Measurements from ENCODE around the gene ADCY2. TPM values are rescaled to one million over a fixed set of nuclear protein-coding genes. Genes with fewer than 3 reads are reported as not detected.
A peak's percentile ranks its signal among the peaks of the same experiment; 100 is the strongest.

Gene ADCY2
- total RNA-seq, 1 experiment from 2014 or later = 0.21 TPM

DNA sequence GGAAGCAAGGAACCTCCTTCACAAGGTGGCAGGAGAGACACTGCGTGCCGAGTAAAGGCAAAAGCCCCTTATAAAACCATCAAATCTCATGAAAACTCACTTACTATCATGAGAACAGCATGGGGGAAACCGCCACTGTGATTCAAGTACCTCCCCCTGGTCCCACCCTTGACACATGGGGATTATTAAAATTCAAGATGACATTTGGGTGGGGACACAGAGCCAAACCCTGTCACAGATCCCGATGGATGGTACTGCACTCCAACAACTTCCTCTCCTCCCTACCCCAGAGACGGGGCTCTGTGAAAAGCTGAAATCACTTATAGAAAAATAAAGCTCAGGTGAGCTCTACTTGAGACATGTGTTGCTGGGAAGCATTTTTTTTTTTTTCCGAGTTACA, 10.3 kb upstream of the ADCY2 start:
- no peaks in the 10 kb centered on the region; the same call in 1 of the 2 replicates for H3K27me3 ChIP-seq (replicated peaks)
- H3K9me3 ChIP-seq (replicated peaks) = no peaks in the 10 kb centered on the region
- no peaks in the 10 kb centered on the region for H3K36me3 ChIP-seq
- H3K27ac ChIP-seq = no peak overlapping the region
- no peaks in the 10 kb centered on the region for H3K4me1 ChIP-seq (replicated peaks)
- H3K4me3 ChIP-seq = no peak overlapping the region
- no peak for DNase-seq (ENCODE audit: low read depth in 1 of 2, low spot score in 2 of 2)

DNA sequence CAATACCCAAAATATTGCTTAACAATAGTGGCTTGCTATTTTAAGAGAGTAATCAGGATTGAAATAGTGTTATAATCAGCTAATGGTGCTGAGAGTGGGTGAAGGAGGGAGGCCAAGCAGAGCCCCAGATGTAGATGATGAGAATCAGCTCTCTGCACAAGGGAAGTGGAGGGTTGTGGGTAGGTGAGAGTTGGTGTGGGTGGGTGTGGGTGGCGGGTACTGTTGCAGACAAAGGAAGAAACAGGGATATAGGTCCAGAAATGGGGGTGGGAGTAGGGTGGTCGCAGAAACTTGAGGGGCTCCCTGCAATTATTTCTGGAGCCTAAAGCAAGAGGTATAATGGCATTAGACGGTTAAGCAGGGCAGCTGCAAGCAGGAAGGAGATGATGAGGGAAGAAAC, 7.4 kb upstream of the ADCY2 start:
- DNase-seq (ENCODE audit: low read depth in 1 of 2, low spot score in 2 of 2) = no peak
- H3K36me3 ChIP-seq = no peaks in the 10 kb centered on the region
- no peak overlapping the region for H3K27ac ChIP-seq
- H3K9me3 ChIP-seq (replicated peaks) = no peaks in the 10 kb centered on the region
- H3K27me3 ChIP-seq (replicated peaks) = no peaks in the 10 kb centered on the region
- no peak overlapping the region for H3K4me3 ChIP-seq
- no peaks in the 10 kb centered on the region for H3K4me1 ChIP-seq (replicated peaks)

DNA sequence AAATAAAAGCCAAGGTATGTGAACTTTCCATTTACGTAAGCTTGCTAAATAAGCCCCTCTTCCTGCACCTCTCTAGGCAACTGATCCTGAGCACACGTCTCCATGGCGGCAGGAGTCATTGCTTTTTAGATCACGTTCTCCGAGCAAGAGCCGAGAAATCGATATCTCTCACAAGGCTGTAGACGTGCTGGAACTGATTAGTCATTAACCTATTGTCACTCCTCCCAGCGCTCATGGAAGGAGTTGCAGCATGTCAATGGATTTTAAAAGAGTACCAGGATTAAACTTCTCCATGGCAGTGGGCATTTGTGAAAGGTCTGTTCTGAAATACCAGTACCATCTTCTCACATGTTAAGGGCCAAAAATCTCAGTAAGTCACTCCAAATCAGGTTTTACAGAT, 4.7 kb upstream of the ADCY2 start:
- no peaks in the 10 kb centered on the region for H3K9me3 ChIP-seq (replicated peaks)
- no peak for DNase-seq (ENCODE audit: low read depth in 1 of 2, low spot score in 2 of 2)
- H3K36me3 ChIP-seq = no peaks in the 10 kb centered on the region
- H3K4me3 ChIP-seq = no peak overlapping the region
- H3K4me1 ChIP-seq (replicated peaks) = peaks cover under 1% of the 10 kb centered on the region
- H3K27ac ChIP-seq = no peak overlapping the region
- H3K27me3 ChIP-seq (replicated peaks) = peaks cover 7% of the 10 kb centered on the region

DNA sequence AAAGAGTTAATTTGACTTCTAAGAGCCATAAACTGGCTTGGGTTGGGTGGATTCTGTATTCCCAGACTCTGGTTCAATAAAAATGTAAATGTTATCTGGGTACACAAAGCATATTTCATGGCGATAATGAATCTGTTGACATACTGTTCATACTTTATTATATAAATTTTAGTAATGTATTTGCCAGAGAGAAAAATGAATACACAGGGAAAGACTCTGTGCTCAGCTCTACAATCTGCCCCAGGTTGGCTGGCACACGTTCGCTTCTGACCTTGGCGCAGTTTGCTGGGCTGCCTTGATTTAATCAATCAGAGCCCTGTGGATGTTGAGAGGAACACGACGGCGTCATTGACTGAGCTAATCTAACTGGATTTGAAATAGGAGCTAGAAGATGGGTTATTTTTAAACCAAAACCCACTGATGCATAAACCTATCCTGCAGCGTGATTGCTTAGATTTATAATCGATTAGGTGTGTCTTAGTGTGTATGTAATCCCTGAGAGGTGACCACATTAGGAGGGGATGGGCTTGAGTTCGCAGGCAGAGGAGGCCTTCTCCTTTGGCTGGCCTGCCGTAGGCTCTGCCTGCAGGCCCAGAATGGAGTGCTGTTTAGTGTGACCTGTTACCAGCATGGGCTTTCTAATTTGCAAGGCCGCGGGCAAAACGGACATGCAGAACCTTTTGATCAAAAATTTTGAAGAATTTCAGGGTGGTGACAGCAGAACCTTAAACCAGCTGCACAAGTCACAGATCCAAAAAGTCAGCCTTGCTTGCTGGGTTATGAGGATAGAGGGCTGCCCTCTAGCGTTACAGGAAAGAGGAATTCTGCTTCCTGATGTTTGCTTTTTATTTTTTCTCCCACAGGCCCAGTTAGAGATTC, 3.9 kb upstream of the ADCY2 start:
- Histone ChIP-seq H3K36me3 (no peaks in the 10 kb centered on the region), H3K4me1 (replicated peaks) (peaks cover 9% of the 10 kb centered on the region), H3K4me3 (no peak overlapping the region), H3K27me3 (replicated peaks) (peaks cover 15% of the 10 kb centered on the region), H3K9me3 (replicated peaks) (no peaks in the 10 kb centered on the region), H3K27ac (no peak overlapping the region)
- peak in 1 of 2 experiments; percentile 35 for DNase-seq (ENCODE audit: low read depth in 1 of 2, low spot score in 2 of 2)

DNA sequence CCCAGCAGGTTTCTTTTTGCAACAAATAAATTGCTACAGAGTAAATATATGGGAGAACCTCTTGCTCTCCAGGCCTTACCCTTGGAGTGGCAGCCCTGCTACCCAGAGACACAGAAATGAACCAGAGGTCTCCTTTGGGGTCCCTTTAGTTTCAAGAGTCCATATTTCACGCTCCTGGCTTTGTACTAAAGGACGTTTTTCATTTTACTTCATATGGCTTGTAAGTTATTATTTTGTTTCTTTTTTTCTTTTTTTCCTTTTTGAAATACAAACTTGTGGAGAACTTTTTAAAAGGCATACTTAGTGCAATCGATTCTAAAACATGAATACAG, 3.3 kb upstream of the ADCY2 start:
- Histone ChIP-seq H3K27ac (no peak overlapping the region), H3K9me3 (replicated peaks) (no peaks in the 10 kb centered on the region), H3K27me3 (replicated peaks) (peaks cover 21% of the 10 kb centered on the region), H3K4me1 (replicated peaks) (peaks cover 10% of the 10 kb centered on the region), H3K4me3 (no peak overlapping the region), H3K36me3 (no peaks in the 10 kb centered on the region)
- DNase-seq (ENCODE audit: low read depth in 1 of 2, low spot score in 2 of 2) = no peak

DNA sequence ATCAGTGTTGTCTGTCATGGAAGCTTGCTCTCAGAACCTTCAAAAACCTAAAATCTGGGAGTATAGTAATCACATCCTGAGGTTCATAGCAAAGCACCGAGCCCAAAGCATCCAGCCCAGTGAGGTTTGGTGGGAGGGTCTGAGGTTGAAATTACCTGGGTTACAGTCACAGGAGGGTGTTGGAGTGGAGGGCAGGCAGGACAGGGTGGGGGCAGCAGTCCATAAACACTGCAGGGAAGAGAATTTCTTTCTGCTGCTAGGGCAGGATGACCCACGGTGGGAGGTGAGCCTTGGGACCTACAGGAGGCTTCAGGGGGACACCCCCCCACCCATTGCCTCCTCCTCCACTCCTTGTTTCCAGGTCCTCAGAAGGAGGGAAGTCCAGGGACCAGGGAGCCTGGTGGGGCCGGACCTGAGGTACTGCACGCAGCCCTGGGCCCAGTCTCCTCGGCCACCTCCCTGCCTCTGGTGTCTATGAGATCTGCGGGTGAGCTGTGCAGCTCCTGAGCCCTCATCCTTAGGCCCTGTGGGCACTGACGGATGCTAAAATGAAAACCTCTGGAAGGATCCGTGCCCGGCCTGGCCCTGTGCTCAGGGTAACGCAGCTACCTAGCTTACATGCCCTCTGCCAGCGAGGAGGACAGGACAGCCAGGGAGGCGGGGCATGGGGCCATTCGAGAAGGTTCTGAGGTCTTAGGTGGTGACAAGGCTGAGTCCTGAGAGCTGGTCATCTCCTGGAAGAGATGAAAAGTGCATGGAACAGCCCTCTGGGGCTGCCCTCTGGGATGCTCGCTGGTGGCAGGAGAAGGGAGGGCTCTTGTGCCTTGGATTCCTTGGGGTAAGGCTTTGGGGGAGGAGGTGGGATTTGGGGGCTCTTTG, 1.8 kb upstream of the ADCY2 start:
- Histone ChIP-seq H3K4me3 (no peak overlapping the region), H3K27ac (no peak overlapping the region), H3K36me3 (no peaks in the 10 kb centered on the region), H3K27me3 (replicated peaks) (peaks cover 36% of the 10 kb centered on the region), H3K9me3 (replicated peaks) (no peaks in the 10 kb centered on the region), H3K4me1 (replicated peaks) (peaks cover 10% of the 10 kb centered on the region)
- DNase-seq (ENCODE audit: low read depth in 1 of 2, low spot score in 2 of 2) = no peak

DNA sequence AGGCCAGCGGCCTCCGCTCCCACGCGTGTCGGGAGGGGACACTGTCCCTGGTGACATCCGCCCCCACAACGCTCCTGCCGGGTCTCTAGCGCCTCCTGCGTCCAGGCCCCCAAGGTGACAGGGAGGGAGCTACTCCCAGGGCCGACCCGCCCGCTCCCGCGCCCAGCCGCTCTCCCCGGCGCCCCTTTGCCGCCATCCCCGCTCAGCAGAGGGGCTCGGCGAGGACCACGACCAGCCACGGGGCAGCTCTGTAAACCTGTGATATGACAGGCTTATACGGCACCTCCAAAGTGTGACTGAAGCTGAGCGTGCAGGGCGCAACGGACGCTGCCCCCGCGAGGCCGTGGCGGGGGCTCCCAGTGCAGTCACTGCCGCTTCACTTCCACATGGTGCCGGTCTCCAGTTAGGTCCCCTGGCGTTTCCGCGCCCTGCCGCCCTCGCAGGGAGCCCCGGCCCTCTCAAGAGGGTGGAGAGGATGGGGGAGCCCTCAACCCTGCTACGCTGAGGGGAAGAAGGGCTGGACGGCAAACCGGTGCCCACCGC, 978 bp upstream of the ADCY2 start:
- no peaks in the 10 kb centered on the region for H3K36me3 ChIP-seq
- H3K4me3 ChIP-seq = no peak overlapping the region
- no peak overlapping the region for H3K27ac ChIP-seq
- no peaks in the 10 kb centered on the region for H3K9me3 ChIP-seq (replicated peaks)
- peaks cover 37% of the 10 kb centered on the region for H3K27me3 ChIP-seq (replicated peaks)
- H3K4me1 ChIP-seq (replicated peaks) = peaks cover 10% of the 10 kb centered on the region
- no peak for DNase-seq (ENCODE audit: low read depth in 1 of 2, low spot score in 2 of 2)

DNA sequence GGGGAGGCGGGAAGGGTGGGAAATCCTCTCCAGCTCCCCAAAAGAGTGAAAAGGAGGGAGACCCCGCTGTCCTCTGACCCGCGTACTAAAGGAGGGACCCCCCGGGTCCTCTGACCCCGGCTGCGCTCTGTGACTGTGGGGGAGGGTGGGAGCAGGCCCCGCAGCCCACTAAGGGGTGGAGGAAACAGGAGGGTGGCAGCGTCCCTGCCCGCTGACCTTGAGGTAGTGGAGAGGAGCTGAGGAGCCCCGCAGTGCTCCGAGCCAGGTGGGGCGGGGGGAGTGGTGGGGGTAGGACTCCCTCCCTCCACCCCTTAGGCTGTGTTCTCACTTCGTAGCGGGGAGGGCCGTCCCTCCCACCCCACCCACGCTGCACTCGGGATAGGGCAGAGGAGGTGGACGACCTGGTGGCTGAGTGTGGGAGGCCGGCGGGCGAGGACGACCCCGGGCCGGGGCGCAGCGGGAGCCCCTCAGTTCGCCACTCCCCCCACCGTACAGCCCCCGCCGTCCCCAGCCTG, 449 bp upstream of the ADCY2 start:
- Histone ChIP-seq H3K27ac (no peak overlapping the region), H3K4me3 (0 out of 2 replicates have a peak overlapping the region, but pooled peaks have one; percentile 15), H3K4me1 (replicated peaks) (peaks cover 10% of the 10 kb centered on the region), H3K9me3 (replicated peaks) (no peaks in the 10 kb centered on the region), H3K27me3 (replicated peaks) (peaks cover 37% of the 10 kb centered on the region), H3K36me3 (no peaks in the 10 kb centered on the region)
- DNase-seq (ENCODE audit: low read depth in 1 of 2, low spot score in 2 of 2) = no peak

DNA sequence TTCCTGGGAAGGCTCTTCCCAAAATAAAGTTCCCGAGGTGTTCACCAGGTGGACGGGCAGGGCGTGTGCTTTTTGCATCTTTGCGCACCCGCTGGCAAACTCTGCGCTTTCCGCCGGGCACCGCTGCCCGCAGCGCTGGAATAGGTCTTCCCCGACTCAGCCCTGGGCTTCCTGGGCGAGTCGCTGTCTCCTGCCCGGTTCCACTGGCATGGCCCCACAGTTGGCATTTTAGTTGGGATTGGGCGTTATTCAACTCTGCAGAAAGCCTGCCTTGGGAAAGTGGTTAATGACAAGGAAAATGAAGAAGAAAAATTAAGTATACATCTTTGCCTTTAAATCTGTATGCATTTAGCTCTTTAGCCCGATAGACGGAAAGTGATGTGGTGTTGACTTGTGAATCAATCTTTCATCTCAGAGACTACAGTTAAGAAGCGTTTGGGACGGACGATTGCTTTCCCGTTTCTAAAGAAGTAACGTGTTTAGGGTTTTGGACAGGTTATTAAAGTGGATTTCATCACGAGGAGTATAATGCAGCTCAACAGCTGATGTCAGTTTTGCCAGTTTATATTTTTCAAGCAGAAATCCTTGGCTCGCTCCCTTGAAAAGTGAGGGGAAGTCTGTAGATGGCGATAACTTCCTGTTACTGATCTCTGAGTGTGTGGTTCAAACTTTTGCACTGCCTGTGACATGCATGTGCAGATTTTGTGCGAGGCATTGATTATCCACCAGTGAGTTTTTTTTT, 946 bp downstream of the ADCY2 start:
- H3K27ac ChIP-seq = no peak overlapping the region
- peaks cover 37% of the 10 kb centered on the region for H3K27me3 ChIP-seq (replicated peaks)
- no peaks in the 10 kb centered on the region for H3K36me3 ChIP-seq
- peak in 1 of 2 experiments; percentile 17 for DNase-seq (ENCODE audit: low read depth in 1 of 2, low spot score in 2 of 2)
- peak overlapping the region; percentile 39 for H3K4me3 ChIP-seq
- H3K9me3 ChIP-seq (replicated peaks) = no peaks in the 10 kb centered on the region; the same call in 1 of the 2 replicates
- peaks cover 10% of the 10 kb centered on the region for H3K4me1 ChIP-seq (replicated peaks)

DNA sequence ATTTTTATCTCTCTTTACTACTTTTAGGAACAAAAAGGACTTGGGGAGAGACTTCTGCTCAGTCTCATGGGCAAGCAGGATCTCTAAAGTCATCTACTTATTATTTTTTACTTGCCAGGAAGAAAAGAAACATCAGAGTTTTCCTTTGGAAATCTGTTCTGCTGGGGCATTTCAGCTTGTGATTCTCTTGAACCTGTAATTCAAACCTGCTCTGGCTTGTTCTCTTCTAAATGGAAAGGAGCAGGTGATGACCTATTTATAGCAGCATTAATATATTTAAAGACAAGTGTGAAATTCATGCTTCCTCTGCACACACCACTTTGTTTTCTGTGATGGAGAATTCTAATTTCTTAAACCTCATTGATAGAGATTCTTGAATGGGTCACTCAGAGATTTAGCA, 2.0 kb downstream of the ADCY2 start:
- H3K36me3 ChIP-seq = no peaks in the 10 kb centered on the region
- H3K27ac ChIP-seq = no peak overlapping the region
- DNase-seq (ENCODE audit: low read depth in 1 of 2, low spot score in 2 of 2) = no peak

DNA sequence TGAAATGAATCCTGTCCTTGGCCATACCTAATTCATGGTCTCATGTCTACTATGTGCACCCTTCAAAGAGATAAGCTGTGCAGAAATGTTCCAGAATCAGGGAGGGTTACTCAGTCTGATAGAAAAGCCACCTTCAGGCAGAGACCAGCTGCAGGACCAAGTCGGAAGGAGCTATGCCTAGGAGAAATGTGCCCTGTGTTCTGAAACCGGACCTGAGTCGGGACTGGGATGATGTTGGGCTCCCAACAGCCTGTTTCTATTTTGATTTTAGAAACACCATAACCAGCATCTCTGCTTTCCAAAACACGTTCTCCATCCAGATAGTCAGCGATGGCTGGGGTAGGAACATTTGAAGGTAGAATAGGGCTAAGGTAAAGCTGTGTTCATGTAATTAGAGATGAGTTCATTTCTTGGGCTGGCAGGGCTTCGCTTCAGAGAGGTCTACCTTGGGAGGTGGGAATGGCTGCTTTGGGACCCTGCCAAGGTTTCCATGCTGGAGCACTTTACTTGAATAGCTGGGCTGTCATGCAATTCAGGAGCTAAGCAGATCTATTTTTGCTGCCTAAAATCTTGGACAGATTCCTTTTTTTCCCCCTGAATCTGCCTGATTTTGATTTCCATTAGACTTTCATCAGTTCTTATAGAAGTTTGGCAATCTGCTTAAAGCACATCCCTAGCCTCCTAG, 2.8 kb downstream of the ADCY2 start:
- no peak overlapping the region for H3K27ac ChIP-seq
- no peaks in the 10 kb centered on the region; the same call in 1 of the 2 replicates for H3K9me3 ChIP-seq (replicated peaks)
- no peak overlapping the region for H3K4me3 ChIP-seq
- H3K27me3 ChIP-seq (replicated peaks) = peaks cover 37% of the 10 kb centered on the region
- H3K36me3 ChIP-seq = no peaks in the 10 kb centered on the region
- peaks cover 10% of the 10 kb centered on the region for H3K4me1 ChIP-seq (replicated peaks)
- no peak for DNase-seq (ENCODE audit: low read depth in 1 of 2, low spot score in 2 of 2)

More for the DNA sequence above, 2.0 kb downstream of the ADCY2 start:
- Histone ChIP-seq H3K4me3 (no peak overlapping the region), H3K4me1 (replicated peaks) (peaks cover 10% of the 10 kb centered on the region), H3K27me3 (replicated peaks) (peaks cover 37% of the 10 kb centered on the region), H3K9me3 (replicated peaks) (no peaks in the 10 kb centered on the region; the same call in 1 of the 2 replicates)

DNA sequence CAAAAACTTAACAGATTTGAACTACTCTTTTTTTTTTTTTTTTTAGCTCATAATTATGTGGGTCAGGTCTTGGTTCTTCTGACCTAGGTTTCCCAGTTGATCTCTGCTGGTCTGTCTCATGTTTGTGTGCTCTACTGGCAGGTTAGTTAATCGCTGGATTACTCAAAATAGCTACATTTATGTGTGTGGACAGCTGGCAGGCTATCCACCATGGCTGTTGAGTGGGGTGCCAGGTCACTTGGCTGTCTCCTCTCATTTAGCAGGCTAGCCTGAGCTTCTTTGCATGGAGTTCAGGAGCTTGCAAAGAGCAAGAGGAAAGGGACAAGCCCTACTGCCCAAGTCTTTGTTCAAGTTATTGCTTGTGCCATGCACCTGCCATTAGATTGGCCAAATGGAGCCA, 9.3 kb downstream of the ADCY2 start:
- Histone ChIP-seq H3K27ac (no peak overlapping the region), H3K36me3 (no peaks in the 10 kb centered on the region), H3K27me3 (replicated peaks) (no peaks in the 10 kb centered on the region), H3K4me3 (no peak overlapping the region), H3K4me1 (replicated peaks) (no peaks in the 10 kb centered on the region), H3K9me3 (replicated peaks) (no peaks in the 10 kb centered on the region; the same call in 1 of the 2 replicates)
- no peak for DNase-seq (ENCODE audit: low read depth in 1 of 2, low spot score in 2 of 2)

Data from SJSA1 (cell line).